AG04450 (cell line): ENCODE results near the gene SELPLG. TPM values are rescaled to one million over a fixed set of nuclear protein-coding genes. Genes with fewer than 3 reads are reported as not detected.

Experiments used
- CTCF ChIA-PET: fragments of 300-600, 350-600 bp; formaldehyde crosslinking; extraction: SDS; loops from one replicate; lab custom pipeline; 2022; ENCODE audit warnings: antibody characterized with exemption, inconsistent platforms; lab: Charles Lee
- POLR2A ChIA-PET: fragments of 350-600 bp; formaldehyde crosslinking; extraction: SDS; loops from one replicate; lab custom pipeline; 2021; ENCODE audit warnings: antibody characterized with exemption, inconsistent platforms; lab: Yijun Ruan, JAX
- DNase-seq: peaks from one replicate; pipeline ENCODE4 v3.0.0-alpha.2; 2011; ENCODE audit warnings: low read depth, low spot score
- H3K27ac ChIP-seq: one replicate; pipeline ENCODE4 v1.5.1; 2012; ENCODE audit warnings: low read depth, low read length, control low read depth
- H3K27me3 ChIP-seq: one replicate; pipeline ENCODE4 v1.6.0; 2012; ENCODE audit warnings: low read length; ENCODE audit not compliant: control insufficient read depth, insufficient read depth
- H3K4me3 ChIP-seq: 2 replicates; pipeline ENCODE4 v1.5.1; 2011; ENCODE audit warnings: mild to moderate bottlenecking, low read depth, low read length, control low read depth
- H3K9me3 ChIP-seq: 2 replicates; pipeline ENCODE4 v1.5.1; 2012; ENCODE audit warnings: low read length; ENCODE audit not compliant: control insufficient read depth, insufficient read depth
- polyA plus RNA-seq: library from polyadenylated mRNA; depleted of rRNA; stranded (reverse); fragments of >200 nt; gene quantifications from 2 replicates; pipeline ENCODE4 v1.2.3, GENCODE V29; 2011
- TF ChIP-seq, protein P1 (sequence below): IDR thresholded peaks from 2 replicates; pipeline ENCODE4 v1.5.1; 2011; ENCODE audit warnings: low read depth, low read length, control low read depth, inconsistent platforms

The SELPLG gene
- polyA plus RNA-seq, 1 experiment = 6.1 TPM

GRCh38 chr12:108650083-108650482, 16.4 kb upstream of the SELPLG start:
- Histone ChIP-seq H3K27me3 (no peaks in the 10 kb centered on the region), H3K4me3 (no peak overlapping the region), H3K27ac (peak overlapping the region; percentile 68), H3K9me3 (no peaks in the 10 kb centered on the region)
- no peak for DNase-seq
- TF ChIP-seq, protein P1, sequence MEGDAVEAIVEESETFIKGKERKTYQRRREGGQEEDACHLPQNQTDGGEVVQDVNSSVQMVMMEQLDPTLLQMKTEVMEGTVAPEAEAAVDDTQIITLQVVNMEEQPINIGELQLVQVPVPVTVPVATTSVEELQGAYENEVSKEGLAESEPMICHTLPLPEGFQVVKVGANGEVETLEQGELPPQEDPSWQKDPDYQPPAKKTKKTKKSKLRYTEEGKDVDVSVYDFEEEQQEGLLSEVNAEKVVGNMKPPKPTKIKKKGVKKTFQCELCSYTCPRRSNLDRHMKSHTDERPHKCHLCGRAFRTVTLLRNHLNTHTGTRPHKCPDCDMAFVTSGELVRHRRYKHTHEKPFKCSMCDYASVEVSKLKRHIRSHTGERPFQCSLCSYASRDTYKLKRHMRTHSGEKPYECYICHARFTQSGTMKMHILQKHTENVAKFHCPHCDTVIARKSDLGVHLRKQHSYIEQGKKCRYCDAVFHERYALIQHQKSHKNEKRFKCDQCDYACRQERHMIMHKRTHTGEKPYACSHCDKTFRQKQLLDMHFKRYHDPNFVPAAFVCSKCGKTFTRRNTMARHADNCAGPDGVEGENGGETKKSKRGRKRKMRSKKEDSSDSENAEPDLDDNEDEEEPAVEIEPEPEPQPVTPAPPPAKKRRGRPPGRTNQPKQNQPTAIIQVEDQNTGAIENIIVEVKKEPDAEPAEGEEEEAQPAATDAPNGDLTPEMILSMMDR = no peak
- CTCF ChIA-PET = interaction anchor here (0.5 to 3.7 kb wide), 6 partner anchors 10 to 154 kb away, joined by 3 to 18 read pairs (median 6); no protein-coding TSS in a partner anchor
- POLR2A ChIA-PET = interaction anchor here (0.6 to 1.5 kb wide), 10 partner anchors 8 to 152 kb away, joined by 3 to 12 read pairs (median 6); no protein-coding TSS in a partner anchor

DNA sequence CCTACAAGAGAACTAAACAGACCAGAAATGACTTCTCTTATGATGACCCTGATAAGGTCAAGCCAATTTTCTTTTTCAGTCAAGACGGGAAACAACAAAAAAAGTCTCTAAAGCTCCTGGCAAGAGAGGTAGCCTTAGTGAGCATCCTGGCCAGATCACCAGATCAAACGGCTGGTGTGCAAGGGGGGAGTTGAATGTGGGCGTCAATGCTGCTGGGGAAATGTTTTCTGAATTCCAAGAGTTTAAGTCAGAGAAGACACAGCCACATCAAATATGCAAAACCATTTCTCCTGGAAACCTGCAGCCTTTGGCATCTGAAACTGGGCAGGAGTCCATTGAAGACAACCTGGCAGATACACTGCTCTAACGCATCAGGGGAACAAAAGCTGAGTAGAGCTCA, 16.0 kb upstream of the SELPLG start:
- ChIA-PET POLR2A (interaction anchor here (0.6 to 1.5 kb wide), 9 partner anchors 8 to 154 kb away, joined by 3 to 12 read pairs (median 5); no protein-coding TSS in a partner anchor), CTCF (interaction anchor here (0.7 to 3.7 kb wide), 6 partner anchors 10 to 154 kb away, joined by 3 to 18 read pairs (median 6); no protein-coding TSS in a partner anchor)

DNA sequence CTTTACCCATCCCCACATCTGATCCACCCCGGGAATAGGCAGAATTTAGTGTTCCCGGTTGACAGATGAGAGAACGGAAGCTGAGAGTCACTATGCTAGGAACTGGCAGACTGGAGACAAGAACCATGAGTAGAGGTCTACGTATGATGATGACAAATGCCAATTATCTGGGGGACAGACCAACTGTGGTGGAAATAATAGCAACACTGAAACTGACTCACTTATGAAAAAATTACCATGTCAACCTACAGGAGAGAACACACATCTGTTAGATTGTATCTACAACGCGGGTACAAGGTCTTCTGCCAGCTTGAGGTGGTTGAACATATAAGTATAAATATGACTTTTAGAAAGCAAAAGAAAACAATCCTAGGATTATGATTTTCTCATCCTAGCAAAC, 15.4 kb upstream of the SELPLG start:
- ChIA-PET CTCF (interaction anchor here (0.7 to 3.7 kb wide), 4 partner anchors 15 to 155 kb away, joined by 3 to 18 read pairs (median 12); no protein-coding TSS in a partner anchor), POLR2A (interaction anchor here (0.6 to 1.5 kb wide), 5 partner anchors 8 to 154 kb away, joined by 3 to 6 read pairs (median 5); no protein-coding TSS in a partner anchor)
- H3K27me3 ChIP-seq = no peaks in the 10 kb centered on the region
- H3K27ac ChIP-seq = peak overlapping the region; percentile 25
- no peaks in the 10 kb centered on the region for H3K9me3 ChIP-seq
- TF ChIP-seq, protein P1 = no peak
- no peak overlapping the region for H3K4me3 ChIP-seq
- DNase-seq = no peak

More for the DNA sequence above, 16.0 kb upstream of the SELPLG start:
- no peaks in the 10 kb centered on the region for H3K27me3 ChIP-seq
- H3K9me3 ChIP-seq = no peaks in the 10 kb centered on the region
- peak; percentile 78 for DNase-seq
- TF ChIP-seq, protein P1 = no peak
- no peak overlapping the region for H3K4me3 ChIP-seq
- H3K27ac ChIP-seq = peak overlapping the region; percentile 68

DNA sequence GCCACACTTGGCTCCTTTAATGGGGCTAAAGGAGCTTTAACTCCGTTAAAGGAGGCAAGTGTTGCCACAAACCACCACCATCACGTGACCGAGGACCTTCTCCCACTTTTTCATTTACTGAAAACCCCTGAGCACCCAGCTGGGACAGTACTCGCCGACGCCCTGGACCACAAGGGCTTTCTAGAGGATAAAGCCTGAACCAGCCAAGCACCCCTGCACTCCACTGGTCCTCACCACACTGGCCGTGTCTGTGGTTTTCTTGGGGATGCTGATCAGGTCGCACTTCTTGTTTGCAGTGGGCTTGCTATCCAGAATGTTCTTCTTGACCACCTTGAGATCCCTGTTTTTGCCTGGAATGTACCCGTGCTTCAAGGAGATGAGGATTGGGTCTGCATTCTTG, 14.7 kb upstream of the SELPLG start:
- DNase-seq = no peak
- H3K4me3 ChIP-seq = no peak overlapping the region
- POLR2A ChIA-PET = no interaction called here
- peak overlapping the region; percentile 68 for H3K27ac ChIP-seq
- H3K27me3 ChIP-seq = no peaks in the 10 kb centered on the region
- CTCF ChIA-PET = interaction anchor here (3.7 kb wide), 1 partner anchor 16 kb away, joined by 18 read pairs; no protein-coding TSS in a partner anchor
- no peaks in the 10 kb centered on the region for H3K9me3 ChIP-seq
- TF ChIP-seq, protein P1 = no peak

DNA sequence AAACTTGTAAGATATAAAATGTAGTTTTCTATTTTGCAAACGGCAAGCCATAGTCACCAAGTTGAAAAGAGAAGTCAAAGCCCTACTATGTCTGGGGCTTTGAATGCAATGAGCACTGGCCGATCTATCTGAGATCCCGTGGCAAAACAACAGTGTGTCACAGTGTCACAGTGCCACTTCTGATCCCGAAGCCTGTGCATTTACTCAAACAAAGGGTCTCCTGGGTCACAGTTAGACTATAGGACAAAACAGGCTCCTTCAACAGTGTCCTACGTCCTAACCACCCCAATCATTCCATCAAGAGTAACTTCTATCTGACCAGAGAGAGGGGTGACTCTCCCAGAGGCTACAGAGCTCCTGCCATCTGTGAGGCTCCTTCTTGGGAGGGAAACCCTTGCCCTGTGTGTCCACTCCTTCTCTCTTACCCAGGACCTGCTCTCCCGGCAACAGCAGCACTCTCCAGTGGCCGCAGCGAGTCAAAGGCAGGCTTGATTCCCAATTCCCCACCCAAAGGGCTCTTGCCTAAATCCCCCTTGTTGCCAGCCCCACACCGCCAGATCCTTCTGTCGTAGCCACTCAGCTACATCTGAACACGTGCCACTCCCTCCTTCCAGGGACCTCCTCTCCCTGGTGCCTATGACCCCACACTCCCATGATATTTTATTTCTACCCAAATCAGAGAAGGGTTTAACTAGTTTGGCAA, 14.0 kb upstream of the SELPLG start:
- Histone ChIP-seq H3K27me3 (no peaks in the 10 kb centered on the region), H3K9me3 (no peaks in the 10 kb centered on the region), H3K27ac (peak overlapping the region; percentile 68), H3K4me3 (no peak overlapping the region)
- CTCF ChIA-PET = interaction anchor here (1.3 to 2.2 kb wide), 3 partner anchors 17 to 303 kb away, joined by 3 to 13 read pairs (median 5); no protein-coding TSS in a partner anchor
- no peak for DNase-seq
- TF ChIP-seq, protein P1 = no peak
- POLR2A ChIA-PET = no interaction called here
